ENCODE measurements around the gene GRIP1.

GRIP1 gene

DNA sequence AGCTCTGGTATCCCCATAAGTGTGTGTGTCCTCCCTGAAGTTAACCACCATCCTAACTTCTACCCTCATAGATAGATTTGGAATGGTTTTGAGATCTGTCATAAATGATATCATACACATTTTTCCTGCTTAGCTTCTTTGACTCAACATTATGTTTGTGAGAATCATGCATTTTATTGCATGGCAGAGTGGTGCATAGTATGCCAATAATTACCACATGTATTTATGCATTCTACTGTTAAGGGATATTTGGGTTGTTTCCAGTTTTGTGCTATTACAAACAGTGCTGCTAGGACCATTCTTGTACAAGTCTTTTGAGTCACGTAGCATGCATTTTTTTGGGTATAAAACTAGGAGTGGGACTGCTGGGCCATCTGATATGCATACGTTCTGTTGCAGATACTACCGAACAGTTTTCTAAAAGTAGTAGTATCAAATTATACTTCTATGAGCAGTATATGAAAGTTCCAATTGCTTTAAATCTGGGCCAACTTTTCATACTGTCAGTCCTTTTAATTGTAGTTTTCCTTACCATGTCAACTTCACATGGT lies 13.4 kb downstream of the GRIP1 start:
- Histone ChIP-seq H3K79me2 (ENCODE audit: insufficient read depth, low read length) (no peaks in the 10 kb centered on the region), H3K36me3 (ENCODE audit: insufficient read depth, low read length) (no peaks in the 10 kb centered on the region), H3K9me3 (ENCODE audit: insufficient read depth, low read length, severe bottlenecking) (no peaks in the 10 kb centered on the region), H3K9ac (ENCODE audit: low read depth, low read length) (no peak overlapping the region), H4K20me1 (ENCODE audit: insufficient read depth, low read length) (no peaks in the 10 kb centered on the region), H3K4me3 (ENCODE audit: low read depth in 1 of 2, low read length in 2 of 2) (no peak overlapping the region), H3K27me3 (ENCODE audit: insufficient read depth, low read length, poor library complexity) (no peaks in the 10 kb centered on the region), H2AFZ (ENCODE audit: low read depth, low read length) (no peak overlapping the region), H3K27ac (ENCODE audit: low read length) (no peak overlapping the region), H3K4me1 (ENCODE audit: insufficient read depth, low read length) (no peaks in the 10 kb centered on the region), H3K4me2 (ENCODE audit: insufficient read depth, low read length) (no peak overlapping the region)
- no peak for DNase-seq
- no peak for ATAC-seq (ENCODE audit: insufficient read depth, low read depth)
- TF ChIP-seq EZH2 (IDR thresholded peaks at IDR 0.05; ENCODE audit: borderline replicate concordance, low read depth, low read length, severe bottlenecking) = no peak
- TF ChIP-seq, protein P1, sequence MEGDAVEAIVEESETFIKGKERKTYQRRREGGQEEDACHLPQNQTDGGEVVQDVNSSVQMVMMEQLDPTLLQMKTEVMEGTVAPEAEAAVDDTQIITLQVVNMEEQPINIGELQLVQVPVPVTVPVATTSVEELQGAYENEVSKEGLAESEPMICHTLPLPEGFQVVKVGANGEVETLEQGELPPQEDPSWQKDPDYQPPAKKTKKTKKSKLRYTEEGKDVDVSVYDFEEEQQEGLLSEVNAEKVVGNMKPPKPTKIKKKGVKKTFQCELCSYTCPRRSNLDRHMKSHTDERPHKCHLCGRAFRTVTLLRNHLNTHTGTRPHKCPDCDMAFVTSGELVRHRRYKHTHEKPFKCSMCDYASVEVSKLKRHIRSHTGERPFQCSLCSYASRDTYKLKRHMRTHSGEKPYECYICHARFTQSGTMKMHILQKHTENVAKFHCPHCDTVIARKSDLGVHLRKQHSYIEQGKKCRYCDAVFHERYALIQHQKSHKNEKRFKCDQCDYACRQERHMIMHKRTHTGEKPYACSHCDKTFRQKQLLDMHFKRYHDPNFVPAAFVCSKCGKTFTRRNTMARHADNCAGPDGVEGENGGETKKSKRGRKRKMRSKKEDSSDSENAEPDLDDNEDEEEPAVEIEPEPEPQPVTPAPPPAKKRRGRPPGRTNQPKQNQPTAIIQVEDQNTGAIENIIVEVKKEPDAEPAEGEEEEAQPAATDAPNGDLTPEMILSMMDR (IDR thresholded peaks at IDR 0.05; ENCODE audit: borderline replicate concordance, extremely low read depth, low read length, poor library complexity, severe bottlenecking) = no peak

DNA sequence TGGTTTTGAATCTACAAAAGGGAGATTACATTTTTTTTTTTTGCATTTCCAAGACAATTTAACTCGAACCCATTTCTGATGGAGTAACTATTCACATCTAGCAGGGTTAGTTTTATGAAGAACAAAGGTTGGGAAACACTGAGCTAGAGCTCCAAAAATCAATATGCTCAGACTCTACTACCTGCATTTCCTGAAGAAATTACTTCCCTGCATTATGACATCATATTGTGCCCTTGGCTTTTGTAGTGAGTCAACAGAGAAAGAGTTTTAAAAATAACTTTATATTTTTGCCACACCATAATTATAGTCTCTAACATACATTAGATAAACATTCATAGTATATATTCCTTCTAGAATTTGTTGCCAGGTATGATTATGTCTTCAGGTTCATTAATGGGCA lies 14.8 kb downstream of the GRIP1 start:
- no peak for ATAC-seq (ENCODE audit: insufficient read depth, low read depth)
- no peaks in the 10 kb centered on the region for H3K36me3 ChIP-seq (ENCODE audit: insufficient read depth, low read length)
- H3K4me2 ChIP-seq (ENCODE audit: insufficient read depth, low read length) = no peak overlapping the region
- DNase-seq = no peak
- no peaks in the 10 kb centered on the region for H3K9me3 ChIP-seq (ENCODE audit: insufficient read depth, low read length, severe bottlenecking)
- H3K9ac ChIP-seq (ENCODE audit: low read depth, low read length) = no peak overlapping the region
- no peaks in the 10 kb centered on the region for H3K4me1 ChIP-seq (ENCODE audit: insufficient read depth, low read length)
- no peaks in the 10 kb centered on the region for H4K20me1 ChIP-seq (ENCODE audit: insufficient read depth, low read length)
- TF ChIP-seq, protein P1 (IDR thresholded peaks at IDR 0.05; ENCODE audit: borderline replicate concordance, extremely low read depth, low read length, poor library complexity, severe bottlenecking) = no peak
- no peak for TF ChIP-seq EZH2 (IDR thresholded peaks at IDR 0.05; ENCODE audit: borderline replicate concordance, low read depth, low read length, severe bottlenecking)
- no peak overlapping the region for H2AFZ ChIP-seq (ENCODE audit: low read depth, low read length)
- no peak overlapping the region for H3K4me3 ChIP-seq (ENCODE audit: low read depth in 1 of 2, low read length in 2 of 2)
- no peaks in the 10 kb centered on the region for H3K79me2 ChIP-seq (ENCODE audit: insufficient read depth, low read length)
- H3K27me3 ChIP-seq (ENCODE audit: insufficient read depth, low read length, poor library complexity) = no peaks in the 10 kb centered on the region
- no peak overlapping the region for H3K27ac ChIP-seq (ENCODE audit: low read length)

DNA sequence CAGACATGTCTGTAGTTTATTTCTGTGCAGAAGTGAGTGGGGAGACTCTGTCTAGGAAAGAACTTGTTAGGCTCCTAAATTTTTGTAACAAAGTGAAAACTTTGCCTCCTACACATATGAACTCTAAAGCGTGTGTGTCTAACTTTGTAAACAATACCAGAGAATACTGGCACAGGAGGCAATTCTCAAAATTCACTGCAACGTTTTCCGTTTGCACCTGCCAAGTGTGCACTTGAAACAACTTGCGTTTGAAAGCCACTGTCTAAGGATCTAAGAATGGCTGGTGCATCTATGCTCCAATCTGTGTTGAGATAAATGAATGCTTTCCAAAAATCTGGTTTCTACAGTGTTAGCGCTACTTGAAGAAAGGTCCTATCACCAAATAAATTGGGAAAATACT lies 15.3 kb downstream of the GRIP1 start:
- Histone ChIP-seq H3K36me3 (ENCODE audit: insufficient read depth, low read length) (no peaks in the 10 kb centered on the region), H3K4me3 (ENCODE audit: low read depth in 1 of 2, low read length in 2 of 2) (no peak overlapping the region), H3K9me3 (ENCODE audit: insufficient read depth, low read length, severe bottlenecking) (no peaks in the 10 kb centered on the region), H3K79me2 (ENCODE audit: insufficient read depth, low read length) (no peaks in the 10 kb centered on the region), H4K20me1 (ENCODE audit: insufficient read depth, low read length) (no peaks in the 10 kb centered on the region), H3K27ac (ENCODE audit: low read length) (no peak overlapping the region), H2AFZ (ENCODE audit: low read depth, low read length) (no peak overlapping the region), H3K4me1 (ENCODE audit: insufficient read depth, low read length) (no peaks in the 10 kb centered on the region), H3K4me2 (ENCODE audit: insufficient read depth, low read length) (no peak overlapping the region), H3K9ac (ENCODE audit: low read depth, low read length) (no peak overlapping the region), H3K27me3 (ENCODE audit: insufficient read depth, low read length, poor library complexity) (no peaks in the 10 kb centered on the region)
- ATAC-seq (ENCODE audit: insufficient read depth, low read depth) = no peak
- TF ChIP-seq, protein P1 (IDR thresholded peaks at IDR 0.05; ENCODE audit: borderline replicate concordance, extremely low read depth, low read length, poor library complexity, severe bottlenecking) = no peak
- TF ChIP-seq EZH2 (IDR thresholded peaks at IDR 0.05; ENCODE audit: borderline replicate concordance, low read depth, low read length, severe bottlenecking) = no peak
- DNase-seq = no peak

DNA sequence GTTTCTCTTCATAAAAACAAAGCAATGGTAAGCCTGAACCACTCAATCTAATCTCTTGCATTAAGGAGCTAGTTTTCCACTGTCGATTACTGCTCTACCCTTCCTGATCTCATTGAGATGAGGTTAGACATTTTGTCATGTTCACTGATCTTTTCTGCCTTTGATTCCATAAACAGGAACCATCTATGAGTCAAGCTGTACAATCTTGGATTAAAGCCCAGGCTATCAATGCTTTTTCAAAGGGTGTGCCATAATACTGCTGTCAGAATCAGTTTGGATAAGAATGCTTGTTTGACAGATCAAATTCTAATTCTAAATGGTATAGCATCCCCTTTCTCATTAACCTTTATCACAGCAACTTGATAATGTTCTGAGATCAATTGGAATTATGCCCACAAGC lies 16.1 kb downstream of the GRIP1 start:
- Histone ChIP-seq H4K20me1 (ENCODE audit: insufficient read depth, low read length) (no peaks in the 10 kb centered on the region), H3K4me1 (ENCODE audit: insufficient read depth, low read length) (no peaks in the 10 kb centered on the region), H3K27me3 (ENCODE audit: insufficient read depth, low read length, poor library complexity) (no peaks in the 10 kb centered on the region), H3K4me3 (ENCODE audit: low read depth in 1 of 2, low read length in 2 of 2) (no peak overlapping the region), H3K79me2 (ENCODE audit: insufficient read depth, low read length) (no peaks in the 10 kb centered on the region), H3K9ac (ENCODE audit: low read depth, low read length) (no peak overlapping the region), H2AFZ (ENCODE audit: low read depth, low read length) (no peak overlapping the region), H3K27ac (ENCODE audit: low read length) (no peak overlapping the region), H3K9me3 (ENCODE audit: insufficient read depth, low read length, severe bottlenecking) (no peaks in the 10 kb centered on the region), H3K36me3 (ENCODE audit: insufficient read depth, low read length) (no peaks in the 10 kb centered on the region), H3K4me2 (ENCODE audit: insufficient read depth, low read length) (no peak overlapping the region)
- ATAC-seq (ENCODE audit: insufficient read depth, low read depth) (no peak), DNase-seq (no peak)
- no peak for TF ChIP-seq EZH2 (IDR thresholded peaks at IDR 0.05; ENCODE audit: borderline replicate concordance, low read depth, low read length, severe bottlenecking)

Data from DND-41 (cell line).